IMR-90 (cell line): ENCODE measurements around the gene RANBP9.

ENCODE experiments used
- CTCF ChIP-seq: conservative IDR thresholded peaks from 2 replicates; pipeline ENCODE4 v1.5.1; 2012; ENCODE audit warnings: mild to moderate bottlenecking, low read depth, low read length, improper control_type of control experiment
- MXI1 ChIP-seq: IDR thresholded peaks from 2 replicates; pipeline ENCODE4 v1.6.1; 2012; ENCODE audit warnings: low read depth, mild to moderate bottlenecking, low read length, moderate library complexity, borderline replicate concordance
- POLR2A ChIP-seq: IDR thresholded peaks from 2 replicates; pipeline ENCODE4 v1.6.1; 2012; ENCODE audit warnings: mild to moderate bottlenecking, low read depth, low read length

GRCh38 chr6:13674533-13675190 is 37.0 kb downstream of the RANBP9 start:
- no peak for TF ChIP-seq CTCF
- TF ChIP-seq POLR2A: no peak
- TF ChIP-seq MXI1: no peak
